Central memory CD8-positive, alpha-beta T cell (primary cell): ENCODE measurements around the gene SLX4IP.

Experiments used
- ATAC-seq: fragments of 150-1000 bp; cut with Tn5 transposase; replicated peaks from 2 replicates; pipeline ENCODE4 v1.10.0; 2022; ENCODE audit warnings: mild to moderate bottlenecking, moderate FRiP score, moderate number of reproducible peaks; ENCODE audit not compliant: poor library complexity, severe bottlenecking; ENCODE audit errors: extremely low read depth
- DNase-seq, 2 donors: peaks; one replicate each; pipeline ENCODE4 v3.0.0; 2021; ENCODE audit warnings: low spot score in 2 of 2
- H3K27ac Mint-ChIP-seq: one replicate; pipeline ENCODE4 v1.8.0; 2022; ENCODE audit warnings: low read depth, mild to moderate bottlenecking, moderate library complexity, mixed read lengths
- H3K27me3 Mint-ChIP-seq: one replicate; pipeline ENCODE4 v1.8.0; 2022; ENCODE audit warnings: mixed read lengths
- H3K36me3 Mint-ChIP-seq: one replicate; pipeline ENCODE4 v1.8.0; 2022; ENCODE audit warnings: mild to moderate bottlenecking, moderate library complexity, mixed read lengths; ENCODE audit not compliant: insufficient read depth
- H3K4me1 Mint-ChIP-seq: one replicate; pipeline ENCODE4 v1.8.0; 2022; ENCODE audit warnings: mixed read lengths
- H3K4me3 Mint-ChIP-seq: one replicate; pipeline ENCODE4 v1.8.0; 2022; ENCODE audit warnings: mild to moderate bottlenecking, moderate library complexity, mixed read lengths
- H3K9me3 Mint-ChIP-seq: one replicate; pipeline ENCODE4 v1.8.0; 2022; ENCODE audit warnings: mixed read lengths

Gene SLX4IP

DNA sequence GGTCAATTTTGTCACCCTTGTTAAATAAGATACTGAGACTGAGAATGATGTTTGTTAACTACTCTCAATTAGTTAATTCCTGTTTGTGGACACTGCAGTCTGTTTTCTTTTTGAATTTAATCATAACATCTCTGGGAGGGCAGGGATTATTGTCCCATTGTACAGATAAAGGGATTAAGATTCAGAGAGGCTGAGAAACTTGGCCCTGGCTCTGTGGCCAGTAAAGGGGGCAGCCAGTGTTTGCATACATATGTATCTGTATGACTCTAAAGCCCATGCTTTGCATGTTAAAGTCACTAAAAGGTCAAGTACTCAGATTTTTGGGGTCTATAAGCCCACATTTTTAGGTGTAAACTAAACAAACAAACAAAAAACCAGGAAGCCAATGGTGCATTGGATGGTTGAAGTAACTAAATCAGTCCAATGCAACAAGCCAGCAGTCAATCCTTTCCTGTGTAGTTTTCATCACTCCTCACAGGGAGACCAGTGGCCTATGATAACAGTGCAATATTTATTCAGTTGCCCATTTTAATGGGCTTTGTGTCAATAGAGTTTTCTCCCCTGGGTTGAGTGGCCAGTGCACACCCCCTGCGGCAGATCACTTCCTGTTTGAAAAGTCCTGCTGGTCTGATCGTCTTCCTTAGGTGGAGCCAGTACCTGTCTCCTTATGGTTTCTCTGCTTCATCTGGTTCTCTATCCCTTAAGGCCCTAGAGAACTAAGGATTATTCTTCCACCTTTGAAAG lies 106.7 kb downstream of the SLX4IP start:
- Mint-ChIP-seq H3K36me3 (no peaks in the 10 kb centered on the region), H3K27ac (no peak overlapping the region), H3K27me3 (no peaks in the 10 kb centered on the region), H3K9me3 (no peaks in the 10 kb centered on the region), H3K4me3 (no peak overlapping the region), H3K4me1 (peaks cover 16% of the 10 kb centered on the region)
- DNase-seq (no peak), ATAC-seq (no peak)

DNA sequence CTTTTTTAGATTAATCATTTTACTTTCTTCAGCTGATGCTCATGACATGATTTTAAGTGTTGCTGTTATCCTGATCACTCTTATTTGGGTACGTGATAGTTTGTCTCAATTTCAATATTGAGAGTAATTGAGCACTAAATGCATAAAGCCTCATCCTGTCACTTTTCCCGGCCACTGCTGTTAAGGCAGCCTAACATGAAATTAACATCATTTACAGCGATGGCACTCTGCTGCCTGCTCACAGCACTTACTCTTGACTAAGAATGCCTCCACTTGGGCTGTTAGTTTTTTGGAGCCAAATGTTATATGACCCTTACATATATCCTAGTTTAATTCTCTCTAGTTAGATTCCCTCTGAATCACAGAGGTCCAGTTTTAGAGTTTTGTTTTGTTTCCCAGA lies 107.3 kb downstream of the SLX4IP start:
- no peaks in the 10 kb centered on the region for H3K36me3 Mint-ChIP-seq
- no peak overlapping the region for H3K27ac Mint-ChIP-seq
- H3K4me3 Mint-ChIP-seq, result no peak overlapping the region
- peaks cover 20% of the 10 kb centered on the region for H3K4me1 Mint-ChIP-seq
- DNase-seq (no peak), ATAC-seq (no peak)
- no peaks in the 10 kb centered on the region for H3K9me3 Mint-ChIP-seq
- H3K27me3 Mint-ChIP-seq, result no peaks in the 10 kb centered on the region

DNA sequence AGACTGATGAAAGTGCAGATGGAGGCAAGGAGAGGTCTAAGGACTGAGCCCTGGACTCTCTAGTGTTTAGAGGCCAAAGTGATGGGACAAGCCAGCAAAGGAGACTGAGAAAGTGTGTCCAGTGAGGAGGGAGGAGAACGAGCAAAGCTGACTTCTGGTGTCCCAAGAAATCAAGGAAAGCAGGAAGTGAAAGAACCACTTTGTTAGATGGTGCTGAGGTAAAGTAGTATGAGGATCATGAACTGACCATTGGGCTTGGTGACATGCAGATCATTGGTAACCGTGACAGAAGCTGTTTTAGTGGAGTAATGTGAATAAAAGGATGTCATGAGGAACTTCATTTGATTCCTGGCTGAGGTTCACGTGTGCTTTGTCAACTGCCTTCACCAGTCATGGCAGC lies 108.4 kb downstream of the SLX4IP start:
- ATAC-seq (no peak), DNase-seq (no peak)
- H3K4me3 Mint-ChIP-seq, result no peak overlapping the region
- no peaks in the 10 kb centered on the region for H3K9me3 Mint-ChIP-seq
- H3K4me1 Mint-ChIP-seq, result peaks cover 20% of the 10 kb centered on the region
- no peaks in the 10 kb centered on the region for H3K36me3 Mint-ChIP-seq
- H3K27me3 Mint-ChIP-seq, result no peaks in the 10 kb centered on the region
- no peak overlapping the region for H3K27ac Mint-ChIP-seq

DNA sequence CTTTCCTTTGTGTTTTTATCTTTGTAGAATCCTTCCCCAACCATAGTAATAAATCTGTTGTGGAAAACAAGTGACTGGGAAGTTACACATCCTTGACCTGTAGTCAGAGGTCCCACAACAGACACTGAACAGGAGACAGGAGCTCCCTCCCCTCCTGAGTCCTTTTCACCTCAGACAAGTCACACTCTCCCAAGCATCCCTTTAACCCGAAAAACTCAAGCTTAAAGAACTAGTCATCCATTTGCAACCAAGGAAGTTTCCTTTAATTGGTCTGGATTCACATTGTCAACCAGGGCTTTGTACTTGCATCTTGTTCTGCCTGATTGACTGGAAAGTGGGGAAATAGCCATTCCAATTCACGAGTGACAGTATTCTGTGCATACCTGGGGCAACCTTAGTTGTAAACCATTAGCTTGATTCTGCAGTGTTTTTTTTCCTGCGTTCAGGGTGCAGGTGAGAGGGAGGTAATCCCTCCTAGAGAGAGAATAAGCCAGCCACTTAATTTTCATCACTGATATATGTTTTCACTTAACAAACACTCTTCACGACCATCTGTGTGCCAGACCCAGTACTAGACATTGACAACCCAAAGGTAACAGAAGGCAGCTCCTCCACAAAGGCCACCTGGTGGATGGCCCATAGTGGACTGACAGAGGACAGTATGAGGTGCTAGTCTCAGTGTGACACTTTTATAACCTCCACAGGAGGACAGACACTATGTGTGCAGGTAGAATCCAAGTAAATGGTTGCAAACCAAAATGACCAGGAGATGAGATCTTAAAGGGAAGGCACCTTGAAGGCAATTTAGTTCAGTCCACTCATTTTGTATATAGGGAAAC lies 112.4 kb downstream of the SLX4IP start:
- H3K27me3 Mint-ChIP-seq, result no peaks in the 10 kb centered on the region
- H3K4me3 Mint-ChIP-seq, result no peak overlapping the region
- H3K9me3 Mint-ChIP-seq, result no peaks in the 10 kb centered on the region
- ATAC-seq (no peak), DNase-seq (no peak)
- no peak overlapping the region for H3K27ac Mint-ChIP-seq
- H3K4me1 Mint-ChIP-seq, result peaks cover 33% of the 10 kb centered on the region
- no peaks in the 10 kb centered on the region for H3K36me3 Mint-ChIP-seq

DNA sequence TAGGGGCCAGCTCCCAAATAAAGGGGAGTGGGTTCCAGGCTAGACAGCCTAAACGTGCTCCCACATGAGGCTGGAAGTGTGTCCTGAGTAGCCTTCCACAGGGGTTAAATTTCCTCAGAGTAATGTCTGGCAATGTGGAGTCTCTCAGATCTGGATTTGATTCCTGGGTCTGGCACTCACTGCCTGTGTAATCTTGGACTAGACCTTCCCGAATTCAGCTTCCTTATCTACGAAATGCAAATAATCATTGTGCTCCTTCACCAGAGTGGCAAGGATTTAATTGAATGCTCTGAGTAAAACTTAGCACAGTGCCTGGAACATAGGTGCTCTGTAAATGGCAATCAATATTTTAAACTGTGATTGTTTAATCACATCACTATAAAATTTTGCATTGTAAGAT lies 114.4 kb downstream of the SLX4IP start:
- H3K9me3 Mint-ChIP-seq, result no peaks in the 10 kb centered on the region
- ATAC-seq, result no peak
- H3K36me3 Mint-ChIP-seq, result no peaks in the 10 kb centered on the region
- no peaks in the 10 kb centered on the region for H3K27me3 Mint-ChIP-seq
- no peak overlapping the region for H3K27ac Mint-ChIP-seq
- no peak overlapping the region for H3K4me3 Mint-ChIP-seq
- H3K4me1 Mint-ChIP-seq, result peaks cover 29% of the 10 kb centered on the region
- DNase-seq, result no peak

DNA sequence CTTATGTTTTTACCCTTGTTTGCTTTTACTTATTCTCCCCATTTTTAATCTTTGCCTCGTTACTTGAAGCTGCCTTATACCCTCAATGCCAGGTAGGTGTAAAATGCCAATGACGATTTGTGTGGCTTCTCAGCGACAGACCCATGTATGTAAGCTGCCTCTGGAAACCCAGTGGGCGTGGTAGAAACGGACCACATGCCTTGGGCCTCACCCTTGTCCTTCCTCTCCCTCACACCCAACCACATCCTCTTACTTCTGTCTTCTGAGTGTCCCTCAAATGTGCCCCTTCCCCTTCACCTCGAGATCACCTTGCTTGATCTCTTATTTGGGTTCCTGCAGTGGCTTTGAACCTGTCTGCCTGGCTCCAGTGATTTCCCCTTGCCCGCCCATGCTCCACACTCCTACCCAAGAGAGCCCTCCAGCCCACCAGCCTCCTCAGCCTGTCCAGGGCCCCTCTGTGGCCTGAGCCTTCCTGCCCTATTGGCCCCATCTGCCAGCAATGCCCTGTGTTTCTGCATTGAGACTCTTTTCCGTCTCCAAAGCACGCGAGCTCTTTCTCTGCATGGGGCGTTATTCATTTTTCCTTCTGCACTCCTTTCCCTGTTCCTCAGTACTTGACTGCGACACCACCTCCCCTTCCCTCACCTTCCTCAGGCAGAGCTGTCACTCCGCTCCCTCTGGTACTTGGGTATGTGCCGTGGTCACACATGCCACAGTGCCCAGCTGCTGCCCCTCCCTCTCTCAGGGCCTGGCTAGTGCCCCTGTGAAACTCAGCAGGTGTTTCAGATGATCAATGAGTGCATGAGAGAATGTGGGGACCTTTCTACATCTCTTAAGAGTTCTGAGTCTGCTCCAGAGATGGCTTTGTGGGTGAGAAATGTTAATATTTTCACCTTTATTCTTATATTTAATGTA lies 115.4 kb downstream of the SLX4IP start:
- no peak overlapping the region for H3K4me3 Mint-ChIP-seq
- H3K27me3 Mint-ChIP-seq, result no peaks in the 10 kb centered on the region
- peaks cover 29% of the 10 kb centered on the region for H3K4me1 Mint-ChIP-seq
- peak overlapping the region; percentile 56 for H3K27ac Mint-ChIP-seq
- H3K36me3 Mint-ChIP-seq, result no peaks in the 10 kb centered on the region
- ATAC-seq (peak; percentile 56), DNase-seq (no peak)
- H3K9me3 Mint-ChIP-seq, result no peaks in the 10 kb centered on the region

DNA sequence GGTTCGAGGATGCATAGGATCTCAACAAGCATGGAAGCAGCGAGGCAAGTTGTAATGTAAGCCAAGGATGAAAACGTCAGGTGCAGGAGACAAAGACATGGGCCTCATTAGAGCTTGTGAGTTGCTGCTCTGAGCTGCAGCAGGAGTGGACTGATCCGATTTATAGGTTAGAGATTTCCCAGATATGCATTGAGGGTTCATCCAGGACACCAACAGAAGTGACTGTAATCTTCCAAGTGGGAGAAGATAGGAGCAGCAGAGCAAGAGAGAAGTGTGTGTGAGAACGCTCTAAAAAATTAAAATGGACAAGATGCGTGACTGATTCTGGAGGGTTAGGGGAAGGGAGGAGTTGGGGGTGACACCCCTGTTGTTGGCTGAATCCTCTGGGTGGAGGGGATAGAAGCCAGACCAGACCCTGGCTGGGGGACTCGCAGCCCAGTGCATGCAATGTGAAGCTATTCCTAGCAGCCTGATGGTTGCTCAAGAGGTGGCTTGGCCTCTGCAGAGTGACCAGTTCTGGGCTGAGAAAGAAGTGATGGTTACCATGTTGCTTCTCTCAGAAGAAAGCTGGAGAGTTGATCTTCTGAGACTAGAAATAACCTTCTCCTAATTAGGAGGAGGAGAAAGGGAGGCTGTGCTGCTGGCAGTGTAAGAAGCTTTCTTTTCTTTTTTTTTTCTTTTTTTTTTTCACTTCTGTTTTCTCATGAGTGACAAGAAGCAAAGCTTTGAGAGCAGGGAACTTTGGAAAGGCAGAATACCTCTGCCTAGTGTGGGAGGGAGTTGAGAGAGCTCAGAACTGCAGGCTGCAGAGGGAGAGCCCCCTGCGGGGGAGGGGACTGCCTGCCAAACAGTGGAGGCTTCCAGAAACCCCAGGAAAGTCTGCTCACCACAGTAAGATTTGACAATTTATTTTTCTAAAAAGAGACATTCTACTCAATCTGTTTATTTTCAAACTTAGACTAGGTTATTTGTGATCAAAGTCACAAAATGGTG lies 116.9 kb downstream of the SLX4IP start:
- Mint-ChIP-seq H3K27me3 (no peaks in the 10 kb centered on the region), H3K4me3 (no peak overlapping the region), H3K27ac (peak overlapping the region; percentile 33), H3K4me1 (peaks cover 29% of the 10 kb centered on the region), H3K9me3 (no peaks in the 10 kb centered on the region), H3K36me3 (peaks cover 2% of the 10 kb centered on the region)
- ATAC-seq (no peak), DNase-seq (no peak)

DNA sequence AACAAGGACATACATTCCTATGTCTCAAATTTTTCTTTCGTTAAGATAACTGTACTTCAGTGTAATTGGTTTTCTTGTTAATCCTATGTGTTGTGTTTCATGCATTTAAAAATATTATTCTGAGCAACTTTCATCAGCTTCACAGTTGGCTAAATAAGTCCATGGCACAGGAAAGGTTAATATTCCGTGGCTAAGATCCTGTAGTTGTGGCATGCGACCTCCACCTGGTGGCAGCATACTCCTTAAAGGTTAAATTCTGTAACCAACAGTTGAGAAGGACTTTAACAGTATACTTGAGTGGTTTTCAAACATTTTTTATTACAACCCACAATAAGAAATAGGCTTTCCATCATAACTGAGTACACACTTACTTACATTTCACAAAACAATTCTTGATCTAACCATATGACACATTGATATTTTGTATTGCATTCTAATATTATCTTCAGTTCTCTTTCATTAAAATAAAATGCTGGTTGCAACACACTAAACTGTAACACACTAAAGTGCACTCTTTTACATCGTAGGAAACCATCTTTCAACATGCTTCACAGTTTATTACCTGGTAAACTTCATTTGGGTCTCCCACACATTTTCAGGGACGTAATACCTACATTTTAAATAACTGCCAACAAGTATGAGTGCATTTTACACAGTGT lies 118.3 kb downstream of the SLX4IP start:
- no peaks in the 10 kb centered on the region for H3K27me3 Mint-ChIP-seq
- DNase-seq (no peak), ATAC-seq (no peak)
- H3K4me3 Mint-ChIP-seq, result no peak overlapping the region
- H3K27ac Mint-ChIP-seq, result no peak overlapping the region
- H3K36me3 Mint-ChIP-seq, result peaks cover 2% of the 10 kb centered on the region
- H3K4me1 Mint-ChIP-seq, result peaks cover 30% of the 10 kb centered on the region
- H3K9me3 Mint-ChIP-seq, result no peaks in the 10 kb centered on the region

DNA sequence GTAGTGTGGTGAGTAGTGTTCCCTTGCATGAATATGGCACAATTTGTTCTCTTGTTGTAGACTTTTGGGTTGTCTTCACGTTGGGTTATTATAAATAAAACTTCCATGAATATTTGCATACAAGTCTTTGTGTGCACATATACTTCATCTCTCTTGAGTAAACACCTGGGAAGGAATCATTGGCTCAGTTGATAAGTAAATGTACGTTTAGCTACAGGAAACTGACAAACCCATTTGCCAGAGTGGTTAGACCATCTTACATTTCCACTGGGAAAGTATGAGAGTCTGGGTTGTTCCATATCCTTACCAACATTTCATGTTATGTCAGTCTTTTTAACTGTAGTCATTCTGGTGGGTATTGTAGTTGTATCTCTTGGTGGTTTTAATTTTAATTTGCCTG lies 119.2 kb downstream of the SLX4IP start:
- H3K27ac Mint-ChIP-seq, result no peak overlapping the region
- ATAC-seq (no peak), DNase-seq (no peak)
- peaks cover 29% of the 10 kb centered on the region for H3K4me1 Mint-ChIP-seq
- no peak overlapping the region for H3K4me3 Mint-ChIP-seq
- peaks cover 2% of the 10 kb centered on the region for H3K36me3 Mint-ChIP-seq
- H3K27me3 Mint-ChIP-seq, result no peaks in the 10 kb centered on the region
- no peaks in the 10 kb centered on the region for H3K9me3 Mint-ChIP-seq

DNA sequence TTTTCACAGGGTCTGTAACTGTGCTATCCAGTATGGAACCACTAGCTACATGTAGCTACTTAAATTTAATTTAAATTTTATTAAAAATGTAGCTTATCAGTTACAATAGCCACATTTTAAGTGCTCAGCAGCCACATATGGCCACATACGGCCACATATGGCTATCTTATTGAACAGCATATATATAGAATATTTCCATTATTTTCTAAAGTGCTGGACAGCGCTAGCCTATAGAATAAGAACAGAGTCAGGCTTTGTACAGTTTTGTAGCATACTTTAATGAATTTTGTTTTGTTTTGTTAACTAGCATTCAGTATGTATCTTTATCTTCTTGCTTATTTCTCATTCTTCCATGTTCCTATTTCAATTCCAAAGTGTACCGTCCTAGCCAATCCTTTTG lies 120.3 kb downstream of the SLX4IP start:
- no peaks in the 10 kb centered on the region for H3K9me3 Mint-ChIP-seq
- no peak for ATAC-seq
- no peak overlapping the region for H3K4me3 Mint-ChIP-seq
- H3K4me1 Mint-ChIP-seq, result peaks cover 22% of the 10 kb centered on the region
- no peak for DNase-seq
- no peaks in the 10 kb centered on the region for H3K27me3 Mint-ChIP-seq
- H3K36me3 Mint-ChIP-seq, result peaks cover 2% of the 10 kb centered on the region
- no peak overlapping the region for H3K27ac Mint-ChIP-seq

DNA sequence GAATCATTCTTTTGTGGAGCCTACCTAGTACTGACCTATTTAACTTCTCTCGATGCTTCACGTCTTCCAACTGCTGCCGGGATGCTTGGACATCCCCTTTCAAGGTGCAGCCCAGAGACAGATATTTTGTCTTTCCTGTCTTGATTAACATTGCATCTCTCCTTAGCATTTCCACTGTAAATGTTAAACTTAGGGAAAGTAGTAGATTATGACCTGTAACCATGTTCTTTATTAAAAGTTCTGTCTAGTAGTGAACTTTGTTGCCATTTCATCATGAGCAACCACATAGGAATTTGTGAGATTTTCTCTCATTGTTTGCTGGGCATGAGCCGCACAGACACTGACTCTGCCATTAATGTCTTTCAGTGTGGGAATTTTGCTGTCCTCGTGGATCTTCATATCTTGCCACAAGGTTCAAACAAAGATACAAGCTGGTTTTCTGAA lies 120.8 kb downstream of the SLX4IP start:
- no peaks in the 10 kb centered on the region for H3K27me3 Mint-ChIP-seq
- H3K4me1 Mint-ChIP-seq, result peaks cover 17% of the 10 kb centered on the region
- ATAC-seq, result no peak
- H3K4me3 Mint-ChIP-seq, result no peak overlapping the region
- no peak overlapping the region for H3K27ac Mint-ChIP-seq
- H3K9me3 Mint-ChIP-seq, result no peaks in the 10 kb centered on the region
- DNase-seq, result no peak
- H3K36me3 Mint-ChIP-seq, result peaks cover 2% of the 10 kb centered on the region
